ENCODE measurements around the gene ATG13. TPM values are rescaled to one million over a fixed set of nuclear protein-coding genes. Genes with fewer than 3 reads are reported as not detected.

The ATG13 gene
- total RNA-seq, 4 donors from 2014 or later, result 33.4 to 76.0 (median 67.0) TPM

DNA sequence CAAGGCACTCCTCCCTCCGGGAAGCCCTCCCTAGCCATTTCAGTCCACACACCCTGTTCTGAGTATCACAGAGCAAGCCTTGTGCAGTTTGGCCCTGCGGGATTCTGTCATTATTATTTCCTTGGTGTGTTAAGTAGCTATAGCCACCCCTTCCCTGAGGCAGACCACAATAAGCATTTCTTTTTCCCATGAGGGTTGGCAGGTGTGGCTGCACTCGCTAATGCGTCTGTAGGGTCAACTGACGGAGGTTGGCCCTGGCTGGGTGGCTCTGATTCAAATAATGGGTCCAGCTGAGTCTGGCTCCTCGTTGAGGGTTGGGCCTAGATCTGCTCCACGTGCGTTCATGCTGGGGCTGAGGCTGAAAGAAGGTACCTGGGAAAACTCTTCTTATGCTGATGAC is 106.7 kb downstream of the ATG13 start:
- no peaks in the 10 kb centered on the region for H3K4me1 ChIP-seq
- H3K36me3 ChIP-seq, result no peaks in the 10 kb centered on the region
- DNase-seq, result no peak
- H3K27ac ChIP-seq, result no peak overlapping the region
- no peaks in the 10 kb centered on the region for H3K9me3 ChIP-seq
- in situ Hi-C loops (cut with MboI; ENCODE audit: low sequenced_read_pairs in 4 of 4), result no loop called here
- no peaks in the 10 kb centered on the region for H3K27me3 ChIP-seq
- TF ChIP-seq POLR2A (IDR thresholded peaks at IDR 0.05), result no peak
- TF ChIP-seq, protein P1, sequence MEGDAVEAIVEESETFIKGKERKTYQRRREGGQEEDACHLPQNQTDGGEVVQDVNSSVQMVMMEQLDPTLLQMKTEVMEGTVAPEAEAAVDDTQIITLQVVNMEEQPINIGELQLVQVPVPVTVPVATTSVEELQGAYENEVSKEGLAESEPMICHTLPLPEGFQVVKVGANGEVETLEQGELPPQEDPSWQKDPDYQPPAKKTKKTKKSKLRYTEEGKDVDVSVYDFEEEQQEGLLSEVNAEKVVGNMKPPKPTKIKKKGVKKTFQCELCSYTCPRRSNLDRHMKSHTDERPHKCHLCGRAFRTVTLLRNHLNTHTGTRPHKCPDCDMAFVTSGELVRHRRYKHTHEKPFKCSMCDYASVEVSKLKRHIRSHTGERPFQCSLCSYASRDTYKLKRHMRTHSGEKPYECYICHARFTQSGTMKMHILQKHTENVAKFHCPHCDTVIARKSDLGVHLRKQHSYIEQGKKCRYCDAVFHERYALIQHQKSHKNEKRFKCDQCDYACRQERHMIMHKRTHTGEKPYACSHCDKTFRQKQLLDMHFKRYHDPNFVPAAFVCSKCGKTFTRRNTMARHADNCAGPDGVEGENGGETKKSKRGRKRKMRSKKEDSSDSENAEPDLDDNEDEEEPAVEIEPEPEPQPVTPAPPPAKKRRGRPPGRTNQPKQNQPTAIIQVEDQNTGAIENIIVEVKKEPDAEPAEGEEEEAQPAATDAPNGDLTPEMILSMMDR (IDR thresholded peaks at IDR 0.05 in 4 of 5, conservative IDR thresholded peaks at IDR 0.05 in 1 of 5), result no peak
- no peak for ATAC-seq
- intact Hi-C loops (cut with DNase I; ENCODE audit: low total_unique reads), result no loop called here
- no peak overlapping the region for H3K4me3 ChIP-seq

Other genes starting within 250 kb of the ATG13 start
- 1 to 10 TPM in 2 of 4 donors, not detected in 2; 1.6 to 1.9 TPM for gene MDK, start 235.9 kb upstream of the ATG13 start, total RNA-seq
- not detected for gene CHRM4, start 225.8 kb upstream of the ATG13 start, total RNA-seq
- 10 to 100 TPM; 17.3 to 24.3 (median 20.7) TPM for gene AMBRA1, start 23.5 kb upstream of the ATG13 start, total RNA-seq
- 1 to 10 TPM; 1.2 to 6.9 (median 3.3) TPM for gene HARBI1, start 326 bp upstream of the ATG13 start, total RNA-seq
- 10 to 100 TPM; 11.1 to 34.8 (median 24.6) TPM for gene ARHGAP1, start 83.1 kb downstream of the ATG13 start, total RNA-seq
- 10 to 100 TPM; 17.7 to 25.2 (median 19.3) TPM for gene ZNF408, start 83.5 kb downstream of the ATG13 start, total RNA-seq
- gene F2, start 101.7 kb downstream of the ATG13 start, total RNA-seq, result 1 to 10 TPM in 2 of 4 donors, not detected in 2; 1.4 to 3.0 TPM
- 10 to 100 TPM; 43.6 to 89.6 (median 65.0) TPM for gene CKAP5, start 228.7 kb downstream of the ATG13 start, total RNA-seq

All from gastrocnemius medialis (tissue), 4 donors.